Endometrial microvascular endothelial cells (primary cell): Measurements from ENCODE around the gene GALNTL6. TPM values are rescaled to one million over a fixed set of nuclear protein-coding genes. Genes with fewer than 3 reads are reported as not detected.

Experiments used
- in situ Hi-C: cut with HindIII; loops from 2 replicates; pipeline ENCODE4 v1.10.0; 2017; ENCODE audit warnings: low sequenced_read_pairs, low pct_unique_long_range_greater_than_20kb; ENCODE audit errors: inconsistent ontology term
- total RNA-seq: library from RNA; depleted of rRNA; stranded (reverse); fragments of >200 nt; gene quantifications from one replicate; pipeline ENCODE4 v1.2.3, GENCODE V29; 2015; ENCODE audit errors: inconsistent ontology term

Gene GALNTL6
- total RNA-seq, 1 donor from 2014 or later: not detected

DNA sequence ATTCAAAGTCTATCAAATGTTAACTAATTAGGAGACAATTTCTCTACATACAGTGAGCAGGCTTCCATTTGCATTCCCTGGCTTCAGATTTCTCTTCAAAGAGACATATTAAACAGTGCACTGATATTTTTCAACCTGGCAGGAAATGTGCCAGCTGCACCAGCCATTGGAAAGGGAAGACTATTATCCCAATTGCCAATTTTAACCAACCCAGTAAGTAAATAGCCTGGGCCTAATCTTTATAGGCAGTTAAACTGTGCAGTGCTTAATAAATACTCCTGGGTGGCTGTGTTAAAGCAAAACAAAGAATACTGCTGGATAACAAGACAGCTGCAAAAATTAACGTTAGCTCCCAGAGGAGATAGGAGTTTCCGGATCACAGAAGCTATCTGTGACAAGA lies 1243.5 kb downstream of the GALNTL6 start:
- in situ Hi-C loops: no loop called here

DNA sequence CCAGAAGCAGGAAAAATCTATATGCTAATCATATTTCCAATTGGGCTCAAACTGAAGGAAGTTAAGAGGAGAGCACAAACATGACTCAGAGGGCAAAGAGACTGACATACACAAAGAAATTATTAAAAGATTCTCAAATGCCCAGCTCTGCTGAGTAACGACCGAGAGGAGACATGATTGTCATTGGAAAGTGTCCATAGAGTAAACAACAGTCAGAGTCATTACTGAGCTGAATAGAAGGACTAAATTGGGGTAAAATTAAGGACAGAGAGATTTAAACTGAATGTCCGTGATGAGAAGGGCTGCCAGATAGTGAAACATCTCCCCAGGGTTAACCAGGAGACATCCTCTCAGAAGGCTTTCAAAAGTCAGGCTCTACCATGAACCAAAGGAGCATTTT lies 1244.2 kb downstream of the GALNTL6 start:
- in situ Hi-C loops: no loop called here

DNA sequence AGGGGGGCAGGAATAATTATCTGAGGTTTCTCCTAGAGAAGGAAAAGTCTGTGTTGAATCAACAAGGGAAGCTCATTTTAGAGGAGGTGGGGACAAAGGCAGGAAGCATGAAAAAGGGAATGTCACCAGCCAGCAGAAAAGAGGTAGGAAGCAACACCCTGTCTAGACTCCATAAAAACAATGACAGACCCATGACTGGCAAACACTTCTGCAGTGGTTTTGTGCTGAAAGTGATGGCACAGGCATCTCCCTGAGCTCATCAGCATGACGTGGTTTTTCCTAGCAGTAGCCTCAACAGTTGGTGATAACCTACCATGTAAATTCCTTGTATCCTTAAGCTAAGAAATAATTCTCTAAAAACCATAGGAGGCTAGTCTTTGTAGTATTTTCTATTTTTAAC lies 1244.7 kb downstream of the GALNTL6 start:
- in situ Hi-C loops: no loop called here

DNA sequence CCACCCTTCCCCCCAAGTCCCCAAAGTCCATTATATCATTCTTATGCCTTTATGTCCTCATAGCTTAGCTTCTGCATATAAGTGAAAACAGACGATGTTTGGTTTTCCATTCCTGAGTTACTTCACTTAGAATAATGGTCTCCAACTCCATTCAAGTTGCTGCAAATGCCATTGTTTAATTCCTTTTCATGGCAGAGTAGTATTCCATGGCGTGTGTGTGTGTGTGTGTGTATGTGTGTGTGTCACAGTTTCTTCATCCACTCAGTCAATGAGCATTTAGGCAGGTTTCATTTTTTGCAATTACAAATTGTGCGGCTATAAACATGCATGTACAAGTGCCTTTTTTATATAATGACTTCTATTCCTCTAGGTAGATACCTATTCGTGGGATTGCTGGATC lies 1248.0 kb downstream of the GALNTL6 start:
- in situ Hi-C loops: no loop called here

DNA sequence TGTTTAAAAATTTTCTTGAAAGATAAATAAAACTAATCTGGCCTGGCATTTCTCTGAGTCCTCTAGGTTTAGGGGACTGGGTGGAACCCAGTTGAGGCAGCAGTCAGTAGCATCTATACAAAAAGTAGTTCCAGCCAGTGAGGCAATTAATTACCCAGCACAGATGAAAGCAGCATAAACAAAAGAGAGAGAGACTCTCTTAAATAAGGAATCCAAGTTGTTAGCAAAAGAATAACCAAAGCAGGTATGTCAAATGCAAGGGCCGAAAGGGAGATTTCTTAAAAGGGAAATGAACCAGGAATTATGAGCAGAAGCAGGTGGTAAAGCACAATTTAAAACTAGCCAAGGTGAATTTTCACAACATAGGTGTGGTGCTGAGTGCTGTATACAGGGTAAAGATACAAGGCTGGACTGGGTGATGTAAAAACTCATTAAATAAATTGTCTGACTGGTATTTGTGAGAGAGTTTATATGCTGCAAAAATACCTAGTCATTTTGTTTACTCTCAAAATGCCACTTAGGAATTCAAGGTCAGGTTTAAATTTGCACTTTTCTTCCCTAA lies 1260.8 kb downstream of the GALNTL6 start:
- in situ Hi-C loops: no loop called here

DNA sequence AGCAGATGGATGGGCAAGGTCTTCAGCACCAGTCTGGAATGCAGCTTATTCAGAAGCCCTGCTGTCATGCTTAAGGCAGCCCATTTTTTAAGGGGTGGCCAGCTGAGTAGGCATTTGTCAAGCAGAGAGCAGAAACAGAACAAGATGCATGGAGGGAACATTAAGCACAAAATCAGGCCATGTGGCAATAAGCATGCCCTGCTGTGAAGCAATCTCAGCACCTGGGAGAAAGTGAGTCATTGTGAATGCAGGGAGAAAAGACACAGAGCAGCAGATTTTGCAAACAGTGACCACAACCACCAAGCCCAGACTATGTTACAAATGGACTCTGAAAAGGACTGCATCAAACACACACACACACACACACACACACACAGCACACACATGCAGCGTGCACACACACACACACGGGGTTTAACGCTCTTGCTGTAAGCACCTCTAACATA lies 1261.3 kb downstream of the GALNTL6 start:
- in situ Hi-C loops: no loop called here

DNA sequence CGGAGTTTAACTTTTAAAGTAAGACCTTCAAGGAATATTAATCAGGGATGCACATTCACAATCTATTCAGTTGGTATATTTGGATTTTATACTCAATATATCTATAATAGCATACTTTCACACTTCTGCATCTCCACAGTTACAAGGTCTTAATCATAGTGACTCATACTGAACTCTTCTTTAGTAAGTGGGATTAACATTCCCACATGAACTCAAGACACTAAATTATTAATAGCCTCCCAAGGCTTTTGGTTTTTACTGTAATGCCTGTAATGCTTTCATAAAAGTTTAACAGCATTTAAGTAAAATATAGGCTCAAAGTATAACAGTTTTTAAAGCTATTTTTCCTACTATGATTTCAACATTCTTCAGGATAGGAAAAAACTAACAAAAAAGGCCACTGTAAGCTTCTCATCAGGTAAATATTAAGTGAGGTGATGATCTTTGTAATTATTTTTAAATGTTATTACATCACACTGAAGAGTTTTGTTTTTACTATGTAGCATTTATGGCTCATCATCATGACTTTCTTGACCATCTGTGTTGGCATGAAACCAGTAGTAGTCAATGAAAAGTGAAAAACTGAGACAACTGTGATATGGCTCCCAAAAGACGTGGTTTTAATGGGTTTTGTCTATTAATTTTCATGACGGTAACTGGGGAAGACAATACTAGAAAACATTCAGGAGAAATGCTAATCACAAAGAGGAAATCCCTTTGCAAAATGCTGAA lies 1263.9 kb downstream of the GALNTL6 start:
- in situ Hi-C loops: no loop called here

DNA sequence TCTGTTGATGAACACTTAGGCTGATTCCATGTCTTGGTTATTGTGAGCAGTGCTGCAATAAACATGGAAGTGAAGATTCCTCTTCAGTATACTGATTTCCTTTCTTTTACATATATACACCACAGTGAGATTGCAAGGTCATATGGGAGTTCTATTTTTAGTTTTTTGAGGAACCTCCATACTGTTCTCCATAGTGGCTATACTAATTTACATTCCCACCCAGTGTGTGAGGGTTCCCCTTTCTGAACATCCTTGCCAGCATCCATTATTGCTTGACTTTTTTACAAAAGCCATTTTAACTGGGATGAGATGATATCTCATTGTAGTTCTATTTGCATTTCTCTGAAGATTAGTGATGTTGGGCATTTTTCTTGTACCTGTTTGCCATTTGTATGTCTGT lies 1274.9 kb downstream of the GALNTL6 start:
- in situ Hi-C loops: no loop called here
